PFSK-1 (cell line): ENCODE data around the gene ARSJ.

ENCODE experiments used
- FOXP2 ChIP-seq: optimal IDR thresholded peaks from 2 replicates; pipeline ENCODE3; 2011; ENCODE audit warnings: borderline replicate concordance, control low read depth, inconsistent platforms; ENCODE audit not compliant: insufficient read depth; ENCODE audit errors: extremely low read length, extremely low read depth
- POLR2AphosphoS5 ChIP-seq: IDR thresholded peaks from 2 replicates; pipeline ENCODE4 v1.6.1; 2012; ENCODE audit warnings: low read depth, mild to moderate bottlenecking, control low read depth, low read length, moderate library complexity
- SIN3A ChIP-seq: IDR thresholded peaks from 2 replicates; pipeline ENCODE4 v1.6.1; 2012; ENCODE audit warnings: mild to moderate bottlenecking, low read length, moderate library complexity, borderline replicate concordance; ENCODE audit not compliant: insufficient read depth
- TAF1 ChIP-seq: IDR thresholded peaks from 2 replicates; pipeline ENCODE4 v1.6.1; 2012; ENCODE audit warnings: low read length, control low read depth, borderline replicate concordance; ENCODE audit not compliant: insufficient read depth
- TF ChIP-seq, protein P1 (sequence below), 2 experiments: IDR thresholded peaks; 2 replicates each; pipeline versions ENCODE4 v1.6.1 to v1.8.0; 2011 to 2012; ENCODE audit warnings: low read depth in 2 of 2, low read length in 2 of 2, control low read depth in 1 of 2, inconsistent platforms in 1 of 2, mild to moderate bottlenecking in 1 of 2, moderate library complexity in 1 of 2; ENCODE audit not compliant: insufficient read depth in 1 of 2

The ARSJ gene

DNA sequence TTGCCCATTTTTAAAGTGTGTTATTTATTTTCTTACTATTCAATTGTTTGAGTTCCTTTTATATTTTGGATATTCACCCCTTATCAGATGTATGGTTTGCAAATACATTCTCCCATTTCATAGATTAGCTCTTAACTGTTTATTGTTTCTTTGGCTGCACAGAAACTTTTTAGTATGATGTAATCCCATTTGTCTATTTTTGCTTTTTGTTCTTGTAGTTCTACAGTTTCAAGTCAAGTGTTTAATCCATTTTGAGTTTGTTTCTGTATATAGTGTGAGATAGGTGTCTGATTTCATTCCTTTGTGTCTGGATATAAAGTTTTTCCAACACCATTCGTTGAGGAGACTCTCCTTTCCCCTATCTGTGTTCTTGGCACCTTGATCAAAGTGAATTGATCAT lies 120.5 kb downstream of the ARSJ start:
- TF ChIP-seq FOXP2, result no peak
- TF ChIP-seq POLR2AphosphoS5, result no peak
- TF ChIP-seq SIN3A, result no peak
- TF ChIP-seq, protein P1, sequence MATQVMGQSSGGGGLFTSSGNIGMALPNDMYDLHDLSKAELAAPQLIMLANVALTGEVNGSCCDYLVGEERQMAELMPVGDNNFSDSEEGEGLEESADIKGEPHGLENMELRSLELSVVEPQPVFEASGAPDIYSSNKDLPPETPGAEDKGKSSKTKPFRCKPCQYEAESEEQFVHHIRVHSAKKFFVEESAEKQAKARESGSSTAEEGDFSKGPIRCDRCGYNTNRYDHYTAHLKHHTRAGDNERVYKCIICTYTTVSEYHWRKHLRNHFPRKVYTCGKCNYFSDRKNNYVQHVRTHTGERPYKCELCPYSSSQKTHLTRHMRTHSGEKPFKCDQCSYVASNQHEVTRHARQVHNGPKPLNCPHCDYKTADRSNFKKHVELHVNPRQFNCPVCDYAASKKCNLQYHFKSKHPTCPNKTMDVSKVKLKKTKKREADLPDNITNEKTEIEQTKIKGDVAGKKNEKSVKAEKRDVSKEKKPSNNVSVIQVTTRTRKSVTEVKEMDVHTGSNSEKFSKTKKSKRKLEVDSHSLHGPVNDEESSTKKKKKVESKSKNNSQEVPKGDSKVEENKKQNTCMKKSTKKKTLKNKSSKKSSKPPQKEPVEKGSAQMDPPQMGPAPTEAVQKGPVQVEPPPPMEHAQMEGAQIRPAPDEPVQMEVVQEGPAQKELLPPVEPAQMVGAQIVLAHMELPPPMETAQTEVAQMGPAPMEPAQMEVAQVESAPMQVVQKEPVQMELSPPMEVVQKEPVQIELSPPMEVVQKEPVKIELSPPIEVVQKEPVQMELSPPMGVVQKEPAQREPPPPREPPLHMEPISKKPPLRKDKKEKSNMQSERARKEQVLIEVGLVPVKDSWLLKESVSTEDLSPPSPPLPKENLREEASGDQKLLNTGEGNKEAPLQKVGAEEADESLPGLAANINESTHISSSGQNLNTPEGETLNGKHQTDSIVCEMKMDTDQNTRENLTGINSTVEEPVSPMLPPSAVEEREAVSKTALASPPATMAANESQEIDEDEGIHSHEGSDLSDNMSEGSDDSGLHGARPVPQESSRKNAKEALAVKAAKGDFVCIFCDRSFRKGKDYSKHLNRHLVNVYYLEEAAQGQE (IDR thresholded peaks at IDR 0.05; ENCODE audit: insufficient read depth in 1 of 2, low read depth in 2 of 2, low read length in 2 of 2), result no peak
- no peak for TF ChIP-seq TAF1

GRCh38 chr4:113851816-113852215 lies 127.6 kb downstream of the ARSJ start:
- no peak for TF ChIP-seq FOXP2
- no peak for TF ChIP-seq SIN3A
- no peak for TF ChIP-seq TAF1
- TF ChIP-seq, protein P1 (IDR thresholded peaks at IDR 0.05; ENCODE audit: insufficient read depth in 1 of 2, low read depth in 2 of 2, low read length in 2 of 2), result no peak
- no peak for TF ChIP-seq POLR2AphosphoS5
